Colonic mucosa (tissue), 4 donors: ENCODE results near the gene SLC7A1. TPM values are rescaled to one million over a fixed set of nuclear protein-coding genes. Genes with fewer than 3 reads are reported as not detected.

Experiments used
- DNase-seq: peaks from one replicate; pipeline ENCODE4 v3.0.0-alpha.2; 2020
- H3K27ac ChIP-seq: fragments of 200-600 bp; one replicate; pipeline ENCODE4 v1.8.0; 2021
- H3K27me3 ChIP-seq: fragments of 200-600 bp; one replicate; pipeline ENCODE4 v1.8.0; 2021
- H3K36me3 ChIP-seq: fragments of 200-600 bp; one replicate; pipeline ENCODE4 v1.8.0; 2021
- H3K4me1 ChIP-seq: fragments of 200-600 bp; one replicate; pipeline ENCODE4 v1.8.0; 2021; ENCODE audit warnings: mild to moderate bottlenecking
- H3K4me3 ChIP-seq: fragments of 200-600 bp; one replicate; pipeline ENCODE4 v1.8.0; 2021
- H3K9ac ChIP-seq, 2 donors: one replicate each; pipeline ENCODE4 v1.7.0; 2013; ENCODE audit warnings: control low read depth in 2 of 2, low read depth in 2 of 2, low read length in 2 of 2
- H3K9me3 ChIP-seq: fragments of 200-600 bp; one replicate; pipeline ENCODE4 v1.8.0; 2021
- intact Hi-C: fragments of 100-400 bp; cut with DNase I; formaldehyde crosslinking; loops from one replicate; pipeline ENCODE4 v1.14.1; 2022
- total RNA-seq, 2 donors: library from RNA; stranded (reverse); fragmentation: NEBNext Ultra II Directional in 1 of 2; extraction: Animal tissue kit (Norgen Biotek cat#: 25700) in 1 of 2; gene quantifications; one replicate each; pipeline ENCODE4 v1.2.1, GENCODE V29; 2021
- TF ChIP-seq, protein P1 (sequence below): fragments of 200-600 bp; IDR thresholded peaks from one replicate; pipeline ENCODE4 v1.8.0; 2022; ENCODE audit warnings: antibody characterized with exemption, mild to moderate bottlenecking
- donor health status: healthy.
- donor health status: DM: no; HTN: no; CAD: no.
- donor health status: DM: no; HTN: no; CAD: no.

SLC7A1 gene
- total RNA-seq, 2 donors from 2014 or later = 52.4 to 62.8 TPM

DNA sequence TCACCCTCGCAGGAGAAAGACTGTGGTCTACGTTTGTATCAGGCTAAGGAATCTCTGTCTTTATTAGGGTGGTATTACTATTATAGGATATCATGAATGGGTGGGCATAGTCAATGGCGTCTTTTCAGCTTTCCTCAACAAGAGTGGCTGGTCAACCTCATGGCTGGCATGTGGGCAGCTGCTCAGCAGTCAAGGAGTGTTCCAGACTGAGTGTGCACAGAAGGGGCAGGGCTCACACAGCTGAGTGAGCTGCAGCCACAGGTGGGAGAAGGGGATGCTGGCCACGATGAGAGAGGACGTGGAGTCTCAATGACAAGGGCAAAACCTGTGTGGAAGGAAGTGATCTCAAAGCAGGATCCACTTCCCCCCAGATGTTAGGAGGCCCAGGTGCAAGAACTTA is 54.7 kb downstream of the SLC7A1 start:
- H3K36me3 ChIP-seq = no peaks in the 10 kb centered on the region
- no peaks in the 10 kb centered on the region for H3K4me1 ChIP-seq
- H3K27me3 ChIP-seq = no peaks in the 10 kb centered on the region
- no peak for DNase-seq
- no peak overlapping the region for H3K27ac ChIP-seq
- no peaks in the 10 kb centered on the region for H3K9me3 ChIP-seq
- intact Hi-C loops = no loop called here
- TF ChIP-seq, protein P1, sequence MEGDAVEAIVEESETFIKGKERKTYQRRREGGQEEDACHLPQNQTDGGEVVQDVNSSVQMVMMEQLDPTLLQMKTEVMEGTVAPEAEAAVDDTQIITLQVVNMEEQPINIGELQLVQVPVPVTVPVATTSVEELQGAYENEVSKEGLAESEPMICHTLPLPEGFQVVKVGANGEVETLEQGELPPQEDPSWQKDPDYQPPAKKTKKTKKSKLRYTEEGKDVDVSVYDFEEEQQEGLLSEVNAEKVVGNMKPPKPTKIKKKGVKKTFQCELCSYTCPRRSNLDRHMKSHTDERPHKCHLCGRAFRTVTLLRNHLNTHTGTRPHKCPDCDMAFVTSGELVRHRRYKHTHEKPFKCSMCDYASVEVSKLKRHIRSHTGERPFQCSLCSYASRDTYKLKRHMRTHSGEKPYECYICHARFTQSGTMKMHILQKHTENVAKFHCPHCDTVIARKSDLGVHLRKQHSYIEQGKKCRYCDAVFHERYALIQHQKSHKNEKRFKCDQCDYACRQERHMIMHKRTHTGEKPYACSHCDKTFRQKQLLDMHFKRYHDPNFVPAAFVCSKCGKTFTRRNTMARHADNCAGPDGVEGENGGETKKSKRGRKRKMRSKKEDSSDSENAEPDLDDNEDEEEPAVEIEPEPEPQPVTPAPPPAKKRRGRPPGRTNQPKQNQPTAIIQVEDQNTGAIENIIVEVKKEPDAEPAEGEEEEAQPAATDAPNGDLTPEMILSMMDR = no peak
- no peak overlapping the region for H3K4me3 ChIP-seq
- no peak overlapping the region for H3K9ac ChIP-seq

DNA sequence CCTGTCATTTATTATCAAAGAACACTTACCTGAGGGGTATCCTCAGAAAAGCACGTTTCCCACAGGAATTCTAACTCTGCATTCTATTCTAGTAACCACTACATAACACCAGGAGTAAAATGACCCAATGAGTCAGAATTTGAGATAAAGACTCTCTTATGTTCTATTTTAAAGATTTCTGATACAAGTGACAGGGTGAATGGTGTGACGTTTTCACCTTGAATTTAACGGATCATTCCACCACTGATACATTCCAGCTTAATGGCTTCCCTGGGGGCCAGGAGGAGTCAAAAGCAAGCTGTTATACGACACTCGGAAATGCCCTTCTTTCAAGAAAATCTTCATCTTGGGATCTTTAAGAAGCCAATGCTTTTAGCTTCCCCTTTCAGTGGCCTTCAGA is 55.2 kb downstream of the SLC7A1 start:
- intact Hi-C loops = no loop called here
- no peak overlapping the region for H3K9ac ChIP-seq
- H3K4me1 ChIP-seq = no peaks in the 10 kb centered on the region
- no peak overlapping the region for H3K4me3 ChIP-seq
- no peak overlapping the region for H3K27ac ChIP-seq
- TF ChIP-seq, protein P1 = no peak
- no peaks in the 10 kb centered on the region for H3K9me3 ChIP-seq
- H3K36me3 ChIP-seq = no peaks in the 10 kb centered on the region
- no peak for DNase-seq
- no peaks in the 10 kb centered on the region for H3K27me3 ChIP-seq

DNA sequence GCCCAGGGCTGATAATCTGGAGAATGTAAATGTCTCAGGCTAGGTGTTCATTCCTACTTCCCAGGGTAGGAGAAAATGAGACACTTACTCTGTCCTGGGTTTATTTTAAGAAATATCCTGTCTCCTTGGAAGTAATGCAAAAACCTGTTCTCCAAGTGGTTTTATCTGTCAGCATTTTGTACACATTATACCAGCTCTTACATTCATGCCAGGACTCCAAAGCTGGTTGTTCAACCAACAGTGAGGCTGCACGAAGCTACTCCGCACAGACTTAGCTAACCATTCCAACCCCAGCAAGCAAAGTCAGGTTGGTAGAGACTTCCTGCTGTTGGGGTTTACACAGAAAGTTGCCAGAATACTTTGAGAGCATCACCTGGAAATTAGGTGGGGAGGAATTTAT is 55.6 kb downstream of the SLC7A1 start:
- no peaks in the 10 kb centered on the region for H3K4me1 ChIP-seq
- no peak for DNase-seq
- H3K27me3 ChIP-seq = no peaks in the 10 kb centered on the region
- intact Hi-C loops = no loop called here
- H3K27ac ChIP-seq = no peak overlapping the region
- H3K9me3 ChIP-seq = no peaks in the 10 kb centered on the region
- TF ChIP-seq, protein P1 = no peak
- no peaks in the 10 kb centered on the region for H3K36me3 ChIP-seq
- H3K9ac ChIP-seq = no peak overlapping the region
- H3K4me3 ChIP-seq = no peak overlapping the region

DNA sequence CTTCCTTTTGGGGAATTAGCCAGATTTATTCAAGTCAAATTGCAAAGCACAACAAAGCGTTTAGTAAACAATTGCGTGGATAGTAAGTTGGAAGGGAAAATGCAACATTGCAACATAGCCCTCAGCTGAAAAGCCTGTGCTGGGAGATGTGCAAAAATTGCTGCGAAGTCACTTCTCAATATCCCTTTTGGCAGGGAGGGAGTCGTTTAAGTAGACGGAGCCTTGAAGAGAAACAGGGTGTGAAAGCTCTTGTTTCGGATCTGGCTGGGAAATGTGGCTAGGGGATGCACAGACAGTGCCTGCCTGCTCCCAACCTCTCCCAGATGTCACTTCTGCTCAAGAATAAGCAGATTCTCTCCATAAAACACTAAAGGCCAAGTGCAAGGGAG is 56.8 kb downstream of the SLC7A1 start:
- Histone ChIP-seq H3K4me3 (no peak overlapping the region), H3K27ac (no peak overlapping the region), H3K9me3 (no peaks in the 10 kb centered on the region), H3K36me3 (no peaks in the 10 kb centered on the region), H3K9ac (no peak overlapping the region), H3K27me3 (no peaks in the 10 kb centered on the region), H3K4me1 (no peaks in the 10 kb centered on the region)
- DNase-seq = no peak
- intact Hi-C loops = no loop called here
- TF ChIP-seq, protein P1 = no peak

DNA sequence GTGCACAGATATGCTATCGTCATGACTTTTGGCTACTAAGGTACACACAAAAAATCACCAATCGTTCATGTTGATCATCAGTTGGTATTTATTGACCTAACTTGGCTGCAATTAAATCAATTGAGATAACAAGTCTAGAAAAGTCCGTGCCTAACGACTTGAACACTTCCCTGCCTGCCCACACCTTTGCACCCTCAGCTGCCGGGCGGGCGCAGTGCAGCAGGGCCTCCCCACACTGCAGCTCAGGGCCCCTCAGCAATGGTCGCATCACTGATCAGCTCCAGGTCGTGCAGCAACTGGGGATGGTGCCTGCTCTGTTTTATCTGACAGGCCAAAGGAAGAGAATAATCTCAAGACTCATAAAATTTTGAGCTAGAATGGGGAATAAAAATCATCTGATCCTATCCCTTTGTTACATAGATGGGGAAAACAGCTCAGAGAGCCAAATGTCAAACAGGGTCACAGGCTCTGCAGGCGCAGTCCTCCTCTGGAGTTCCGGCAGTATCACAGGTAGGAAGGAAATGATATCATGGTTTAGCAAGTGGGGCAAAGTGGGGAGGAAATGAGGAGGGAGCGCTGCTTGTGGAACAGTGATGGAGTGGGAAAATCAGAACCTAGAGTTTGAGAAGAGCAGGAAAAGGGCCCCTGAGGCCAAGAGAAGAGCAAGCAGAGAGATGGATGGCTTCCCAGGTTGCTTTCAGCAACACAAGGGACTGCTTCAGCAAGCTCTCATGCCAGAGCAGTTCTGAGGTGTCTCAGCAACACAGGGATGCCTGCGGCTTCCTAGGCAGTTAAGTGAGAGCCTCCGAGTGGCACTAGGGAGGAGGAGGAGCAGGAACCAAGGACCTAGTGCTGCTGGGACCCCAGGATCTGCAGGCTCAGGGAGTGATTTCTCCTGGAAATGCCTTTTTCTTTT is 57.5 kb downstream of the SLC7A1 start:
- peak overlapping the region; percentile 12 for H3K27ac ChIP-seq
- intact Hi-C loops = no loop called here
- H3K9me3 ChIP-seq = no peaks in the 10 kb centered on the region
- no peaks in the 10 kb centered on the region for H3K4me1 ChIP-seq
- no peak overlapping the region for H3K9ac ChIP-seq
- DNase-seq = no peak
- H3K27me3 ChIP-seq = no peaks in the 10 kb centered on the region
- no peaks in the 10 kb centered on the region for H3K36me3 ChIP-seq
- TF ChIP-seq, protein P1 = no peak
- H3K4me3 ChIP-seq = no peak overlapping the region
